Neural cell (in vitro differentiated cells): ENCODE results near the gene ANGPTL7.

Experiments
- EP300 ChIP-seq: fragments of 450-650 bp; conservative IDR thresholded peaks from 2 replicates; pipeline ENCODE4 v1.6.1; 2014; ENCODE audit warnings: antibody characterized with exemption, mild to moderate bottlenecking, moderate library complexity; ENCODE audit not compliant: poor library complexity, severe bottlenecking
- EZH2 ChIP-seq: fragments of 200-600, 300-800 bp; shearing (Covaris generic), sonication (generic); IDR thresholded peaks from 2 replicates; pipeline ENCODE4 v1.6.1; 2014; ENCODE audit warnings: antibody characterized with exemption, low read length, borderline replicate concordance, mild to moderate bottlenecking; ENCODE audit not compliant: insufficient read depth, poor library complexity, severe bottlenecking
- MXI1 ChIP-seq: fragments of 450-650 bp; conservative IDR thresholded peaks from 2 replicates; pipeline ENCODE4 v1.6.1; 2014; ENCODE audit warnings: antibody characterized with exemption, mild to moderate bottlenecking; ENCODE audit not compliant: poor library complexity, severe bottlenecking
- POLR2AphosphoS5 ChIP-seq: IDR thresholded peaks from 2 replicates; pipeline ENCODE4 v1.6.1; 2012
- RAD21 ChIP-seq: fragments of 450-650 bp; conservative IDR thresholded peaks from 2 replicates; pipeline ENCODE4 v1.6.1; 2014; ENCODE audit warnings: antibody characterized with exemption, mild to moderate bottlenecking, moderate library complexity
- TF ChIP-seq, protein P1 (sequence below): fragments of 450-650 bp; IDR thresholded peaks from 2 replicates; pipeline ENCODE4 v1.5.1; 2014; ENCODE audit warnings: antibody characterized with exemption, mild to moderate bottlenecking, moderate library complexity; ENCODE audit not compliant: poor library complexity, severe bottlenecking
- TF ChIP-seq, protein P2 (sequence below): IDR thresholded peaks from 2 replicates; pipeline ENCODE4 v1.6.1; 2012; ENCODE audit warnings: borderline replicate concordance

DNA sequence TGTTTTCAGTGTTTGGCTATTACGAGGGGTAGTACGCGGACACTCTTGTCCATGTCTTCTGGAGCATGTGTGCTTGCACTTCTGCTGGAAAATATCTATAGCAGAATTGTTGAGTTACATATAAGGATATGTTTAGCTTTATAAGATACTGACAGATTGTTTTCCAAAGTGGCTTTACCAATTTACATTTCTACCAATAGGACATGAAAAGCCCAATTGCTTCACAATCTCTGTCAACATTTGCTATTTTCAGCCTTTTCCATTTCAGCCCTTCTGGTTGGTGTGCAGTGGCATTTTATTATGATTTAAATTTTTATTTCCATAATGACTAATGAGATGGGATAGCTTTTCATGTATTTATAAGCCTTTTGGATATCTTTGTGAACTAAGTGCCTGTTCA is 6.3 kb upstream of the ANGPTL7 start:
- TF ChIP-seq POLR2AphosphoS5 = no peak
- TF ChIP-seq, protein P1, sequence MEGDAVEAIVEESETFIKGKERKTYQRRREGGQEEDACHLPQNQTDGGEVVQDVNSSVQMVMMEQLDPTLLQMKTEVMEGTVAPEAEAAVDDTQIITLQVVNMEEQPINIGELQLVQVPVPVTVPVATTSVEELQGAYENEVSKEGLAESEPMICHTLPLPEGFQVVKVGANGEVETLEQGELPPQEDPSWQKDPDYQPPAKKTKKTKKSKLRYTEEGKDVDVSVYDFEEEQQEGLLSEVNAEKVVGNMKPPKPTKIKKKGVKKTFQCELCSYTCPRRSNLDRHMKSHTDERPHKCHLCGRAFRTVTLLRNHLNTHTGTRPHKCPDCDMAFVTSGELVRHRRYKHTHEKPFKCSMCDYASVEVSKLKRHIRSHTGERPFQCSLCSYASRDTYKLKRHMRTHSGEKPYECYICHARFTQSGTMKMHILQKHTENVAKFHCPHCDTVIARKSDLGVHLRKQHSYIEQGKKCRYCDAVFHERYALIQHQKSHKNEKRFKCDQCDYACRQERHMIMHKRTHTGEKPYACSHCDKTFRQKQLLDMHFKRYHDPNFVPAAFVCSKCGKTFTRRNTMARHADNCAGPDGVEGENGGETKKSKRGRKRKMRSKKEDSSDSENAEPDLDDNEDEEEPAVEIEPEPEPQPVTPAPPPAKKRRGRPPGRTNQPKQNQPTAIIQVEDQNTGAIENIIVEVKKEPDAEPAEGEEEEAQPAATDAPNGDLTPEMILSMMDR = no peak
- no peak for TF ChIP-seq MXI1
- TF ChIP-seq EP300 = no peak
- no peak for TF ChIP-seq RAD21
- TF ChIP-seq EZH2 = no peak
- TF ChIP-seq, protein P2, sequence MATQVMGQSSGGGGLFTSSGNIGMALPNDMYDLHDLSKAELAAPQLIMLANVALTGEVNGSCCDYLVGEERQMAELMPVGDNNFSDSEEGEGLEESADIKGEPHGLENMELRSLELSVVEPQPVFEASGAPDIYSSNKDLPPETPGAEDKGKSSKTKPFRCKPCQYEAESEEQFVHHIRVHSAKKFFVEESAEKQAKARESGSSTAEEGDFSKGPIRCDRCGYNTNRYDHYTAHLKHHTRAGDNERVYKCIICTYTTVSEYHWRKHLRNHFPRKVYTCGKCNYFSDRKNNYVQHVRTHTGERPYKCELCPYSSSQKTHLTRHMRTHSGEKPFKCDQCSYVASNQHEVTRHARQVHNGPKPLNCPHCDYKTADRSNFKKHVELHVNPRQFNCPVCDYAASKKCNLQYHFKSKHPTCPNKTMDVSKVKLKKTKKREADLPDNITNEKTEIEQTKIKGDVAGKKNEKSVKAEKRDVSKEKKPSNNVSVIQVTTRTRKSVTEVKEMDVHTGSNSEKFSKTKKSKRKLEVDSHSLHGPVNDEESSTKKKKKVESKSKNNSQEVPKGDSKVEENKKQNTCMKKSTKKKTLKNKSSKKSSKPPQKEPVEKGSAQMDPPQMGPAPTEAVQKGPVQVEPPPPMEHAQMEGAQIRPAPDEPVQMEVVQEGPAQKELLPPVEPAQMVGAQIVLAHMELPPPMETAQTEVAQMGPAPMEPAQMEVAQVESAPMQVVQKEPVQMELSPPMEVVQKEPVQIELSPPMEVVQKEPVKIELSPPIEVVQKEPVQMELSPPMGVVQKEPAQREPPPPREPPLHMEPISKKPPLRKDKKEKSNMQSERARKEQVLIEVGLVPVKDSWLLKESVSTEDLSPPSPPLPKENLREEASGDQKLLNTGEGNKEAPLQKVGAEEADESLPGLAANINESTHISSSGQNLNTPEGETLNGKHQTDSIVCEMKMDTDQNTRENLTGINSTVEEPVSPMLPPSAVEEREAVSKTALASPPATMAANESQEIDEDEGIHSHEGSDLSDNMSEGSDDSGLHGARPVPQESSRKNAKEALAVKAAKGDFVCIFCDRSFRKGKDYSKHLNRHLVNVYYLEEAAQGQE = no peak
